HG02763 (cell line): Measurements from ENCODE around the gene B3GNT9.

Experiments
- ATAC-seq: cut with Tn5 transposase; IDR thresholded peaks from one replicate; pipeline ENCODE4 v1.9.1; 2021; ENCODE audit warnings: mild to moderate bottlenecking, moderate library complexity; ENCODE audit not compliant: unreplicated experiment

B3GNT9 gene

DNA sequence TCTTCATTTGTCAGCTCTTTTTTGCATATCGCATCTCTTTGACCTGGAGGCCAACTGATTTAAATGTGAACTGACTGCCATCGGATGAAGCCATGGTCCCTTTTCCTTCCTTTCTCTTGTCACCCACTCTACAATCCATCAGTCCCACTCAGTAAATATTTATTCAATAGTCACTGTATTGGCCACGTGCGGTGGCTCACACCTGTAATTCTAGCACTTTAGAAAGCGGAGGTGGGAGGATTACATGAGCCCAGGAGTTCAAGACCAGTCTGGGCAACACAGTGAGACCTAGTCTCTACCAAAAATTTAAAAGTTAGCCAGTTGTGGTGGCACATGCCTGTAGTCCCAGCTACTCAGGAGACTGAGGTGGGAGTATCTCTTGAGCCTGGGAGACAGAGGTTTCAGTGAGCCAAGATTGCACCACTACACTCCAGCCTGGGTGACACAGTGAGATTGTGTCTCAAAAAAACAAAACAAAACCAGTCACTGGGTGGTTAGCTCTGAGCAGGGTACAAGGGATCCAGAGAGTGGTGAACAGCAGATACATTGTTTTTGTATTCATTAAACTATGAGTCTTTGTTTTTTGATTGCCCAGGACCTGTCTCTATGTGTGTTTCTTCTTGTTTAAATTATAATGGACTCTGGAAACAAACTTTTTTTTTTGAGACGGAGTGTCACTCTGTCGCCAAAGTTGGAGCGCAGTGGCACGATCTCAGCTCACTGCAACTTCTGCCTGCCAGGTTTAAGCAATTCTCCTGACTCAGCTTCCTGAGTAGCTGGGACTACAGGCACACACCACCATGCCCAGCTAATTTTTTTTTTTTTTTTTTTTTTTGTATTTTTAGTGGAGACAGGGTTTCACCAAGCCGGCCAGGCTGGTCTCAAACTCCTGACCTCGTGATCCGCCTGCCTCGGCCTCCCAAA, 34.1 kb downstream of the B3GNT9 start:
- ATAC-seq = no peak

DNA sequence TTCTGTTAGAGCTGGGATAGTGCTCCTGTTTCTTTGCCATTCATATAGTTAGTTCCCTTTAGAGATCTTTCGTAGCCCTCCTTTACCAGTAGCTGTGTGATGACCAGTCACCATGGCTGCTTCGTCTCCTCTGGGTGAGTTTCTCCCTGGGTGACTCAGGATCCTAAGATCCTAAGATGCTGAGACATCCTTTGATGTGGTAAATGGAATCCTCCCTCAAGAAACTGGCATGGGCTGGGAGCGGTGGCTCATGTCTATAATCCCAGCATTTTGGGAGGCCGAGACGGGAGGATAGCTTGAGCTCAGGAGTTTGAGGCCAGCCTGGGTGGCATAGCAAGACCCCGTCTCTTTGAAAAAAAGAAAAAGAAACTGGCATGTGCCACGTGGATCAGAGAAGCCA, 35.2 kb downstream of the B3GNT9 start:
- no peak for ATAC-seq

DNA sequence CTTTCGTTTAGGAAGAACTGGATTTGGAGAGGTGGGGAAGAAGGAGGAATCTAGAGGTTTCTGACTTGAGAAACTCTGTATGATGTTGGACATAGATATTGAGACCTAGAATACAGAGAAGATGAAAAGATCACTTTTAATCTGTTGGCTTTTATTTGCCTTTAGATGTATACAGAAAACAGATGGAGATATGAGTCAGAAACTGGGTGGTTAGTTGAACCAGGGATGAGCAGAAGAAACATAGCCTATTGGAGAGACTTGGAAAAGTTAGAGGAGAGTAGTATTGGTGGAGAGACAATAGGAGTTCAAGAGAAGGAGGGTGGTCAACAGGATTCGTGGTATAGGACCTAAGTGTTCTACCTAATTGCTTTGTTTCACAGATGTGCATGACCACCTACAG, 36.0 kb downstream of the B3GNT9 start:
- no peak for ATAC-seq

DNA sequence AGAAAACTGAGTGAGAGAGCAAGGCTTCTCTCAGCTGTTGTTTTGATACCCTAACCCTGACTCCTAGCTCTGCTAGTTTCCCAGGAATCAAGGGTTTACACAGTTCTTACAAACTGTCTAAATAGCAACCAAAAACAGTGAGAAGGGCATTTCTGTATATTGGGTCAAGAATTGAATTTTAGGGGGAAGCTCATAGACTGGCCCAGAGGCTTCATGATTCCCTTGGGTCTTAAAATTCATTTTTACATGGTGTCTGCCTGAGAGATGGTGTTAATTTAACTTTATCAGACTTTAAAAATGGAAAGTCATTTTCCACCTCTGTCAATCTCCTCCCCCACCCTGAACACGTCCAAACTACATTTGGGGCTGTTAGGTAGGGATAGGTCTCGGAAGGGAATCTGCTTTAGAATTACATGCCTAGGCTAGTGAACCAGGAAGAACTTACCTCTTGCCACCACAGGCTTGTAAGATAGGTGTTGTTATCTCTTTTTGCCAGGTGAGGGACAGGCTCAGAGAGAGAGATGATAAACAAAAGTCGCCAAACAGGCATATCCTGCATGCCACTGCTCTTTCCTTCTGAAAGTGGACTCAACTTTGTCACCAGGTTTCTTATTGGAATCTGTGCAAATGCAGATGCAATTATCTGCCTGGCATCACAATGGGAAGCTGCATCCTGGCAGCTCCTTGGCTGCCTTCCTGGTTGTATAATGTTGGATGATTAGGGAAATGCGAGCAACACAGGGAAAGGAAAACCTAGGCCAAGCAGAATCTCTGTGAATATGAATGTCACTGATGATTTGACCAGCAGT, 38.0 kb downstream of the B3GNT9 start:
- no peak for ATAC-seq

DNA sequence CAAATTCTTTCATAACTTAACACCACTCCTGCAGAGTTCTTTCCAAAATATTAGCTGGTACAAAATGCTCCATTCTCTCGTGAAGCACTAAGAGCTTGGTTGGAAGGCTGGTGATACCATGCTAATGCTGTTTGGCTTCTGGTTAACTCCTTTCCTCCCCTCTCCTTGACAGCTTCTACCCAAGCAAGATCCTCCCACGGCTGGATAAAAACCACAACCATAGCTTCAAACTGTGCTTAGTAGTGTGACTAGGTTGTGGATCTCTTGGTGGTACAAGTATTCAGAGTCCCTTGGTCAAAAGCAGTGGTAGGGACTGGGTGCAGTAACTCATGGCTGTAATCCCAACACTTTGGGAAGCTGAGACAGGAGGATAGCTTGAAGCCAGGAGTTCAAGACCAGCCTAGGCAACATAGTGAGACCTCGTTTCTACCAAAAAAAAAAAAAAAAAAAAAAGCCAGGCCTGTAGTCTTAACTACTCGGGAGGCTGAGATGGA, 38.8 kb downstream of the B3GNT9 start:
- no peak for ATAC-seq

DNA sequence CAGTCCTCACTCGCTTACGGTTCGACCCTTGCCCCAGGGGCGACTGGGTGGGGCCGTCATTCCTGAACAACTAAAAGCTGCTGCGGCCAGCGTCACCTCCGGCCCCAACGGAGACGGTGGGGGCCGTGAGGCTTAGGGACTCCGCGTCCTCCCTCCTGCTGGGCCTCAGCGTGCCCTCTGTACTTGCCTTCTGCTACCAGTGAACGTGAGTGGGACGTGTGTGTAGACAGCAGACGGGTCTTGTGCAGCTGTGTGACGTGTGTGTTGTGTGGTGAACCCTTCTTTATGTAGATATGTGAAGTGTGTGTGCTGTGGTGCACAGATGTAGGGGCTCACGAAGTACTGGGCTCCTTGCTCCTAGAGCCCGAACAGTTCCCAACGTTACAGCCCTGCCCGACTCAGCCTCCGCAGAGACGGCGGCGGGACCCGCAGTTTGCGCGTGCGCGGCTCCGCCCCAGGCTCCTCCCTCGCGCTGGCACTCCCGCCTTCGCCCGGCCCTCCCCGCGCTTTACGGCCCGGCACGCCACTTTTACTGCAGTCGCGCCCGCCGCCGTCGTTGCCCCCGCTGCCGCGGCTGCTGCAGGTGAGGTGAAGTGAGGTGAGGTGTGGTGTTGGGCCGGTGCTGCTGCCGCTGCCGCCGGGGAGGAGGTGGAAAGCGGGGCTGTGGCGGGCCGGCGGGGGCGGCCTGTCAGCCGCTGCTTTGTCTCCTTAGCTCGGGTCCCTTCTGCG, 41.2 kb downstream of the B3GNT9 start, which contains the start of gene PHAF1:
Gene PHAF1, plus strand, starts transcription at position 535 of the 729 bp plus-strand sequence. CDS start 235 bp downstream, outside the sequence.
- ATAC-seq = peak; percentile 77

DNA sequence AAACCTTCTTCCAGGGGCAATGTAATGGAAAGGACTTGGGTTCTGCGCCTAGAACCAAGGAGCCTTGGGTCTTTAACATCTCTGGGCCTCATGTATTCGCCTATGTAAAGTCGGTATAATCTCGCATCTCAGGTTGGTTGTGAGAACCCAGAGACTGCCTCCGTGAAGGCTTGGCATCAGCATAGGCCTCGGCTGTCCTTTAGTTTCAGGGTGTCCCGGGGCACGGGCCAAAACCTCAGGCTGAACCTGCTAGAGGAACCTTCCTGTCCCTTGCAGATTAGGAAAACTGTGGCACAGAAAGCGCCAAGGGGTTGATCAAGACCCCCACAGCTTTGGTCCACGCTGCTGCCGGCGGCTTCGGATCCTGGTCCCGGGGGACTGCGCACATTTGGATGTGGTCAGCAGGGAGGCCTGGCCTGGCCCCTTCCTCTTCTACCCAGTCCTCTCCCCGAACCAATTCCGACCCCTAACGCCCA, 41.8 kb downstream of the B3GNT9 start:
- ATAC-seq = no peak

DNA sequence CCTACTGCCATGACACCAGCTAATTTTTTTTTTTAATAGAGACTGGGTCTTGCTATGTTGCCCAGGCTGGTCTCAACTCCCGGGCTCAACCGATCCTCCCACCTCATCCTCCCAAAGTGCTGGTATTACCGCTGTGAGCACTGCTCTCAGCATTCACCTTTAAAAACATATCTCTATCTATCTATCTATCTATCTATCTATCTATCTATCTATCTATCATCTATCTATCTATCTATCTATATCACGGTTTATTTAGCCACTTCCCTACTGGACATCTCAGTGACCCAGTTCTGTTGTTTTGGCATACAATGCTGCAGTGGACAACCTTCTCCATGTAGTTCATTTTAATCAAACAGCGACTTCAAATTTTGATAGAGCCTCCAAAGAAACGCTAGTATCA, 42.3 kb downstream of the B3GNT9 start:
- ATAC-seq = no peak

DNA sequence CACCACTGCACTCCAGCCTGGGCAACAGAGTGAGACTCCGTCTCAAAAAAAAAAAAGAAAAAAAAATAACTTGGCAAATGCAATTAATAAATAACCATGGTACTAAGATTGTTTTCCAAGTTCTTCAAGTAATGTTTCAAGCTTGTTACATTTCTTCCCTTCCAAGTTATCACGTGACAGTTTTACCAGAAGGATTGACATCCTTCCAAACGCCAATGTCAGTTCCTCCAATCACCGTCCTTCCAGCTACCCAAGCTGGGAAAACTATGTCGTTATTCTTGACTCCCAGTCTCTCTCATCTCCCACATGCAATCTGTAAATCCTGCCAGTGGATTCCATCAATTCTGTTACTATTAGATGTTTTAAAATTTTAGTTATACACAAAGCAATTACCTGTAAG, 44.9 kb downstream of the B3GNT9 start:
- no peak for ATAC-seq

DNA sequence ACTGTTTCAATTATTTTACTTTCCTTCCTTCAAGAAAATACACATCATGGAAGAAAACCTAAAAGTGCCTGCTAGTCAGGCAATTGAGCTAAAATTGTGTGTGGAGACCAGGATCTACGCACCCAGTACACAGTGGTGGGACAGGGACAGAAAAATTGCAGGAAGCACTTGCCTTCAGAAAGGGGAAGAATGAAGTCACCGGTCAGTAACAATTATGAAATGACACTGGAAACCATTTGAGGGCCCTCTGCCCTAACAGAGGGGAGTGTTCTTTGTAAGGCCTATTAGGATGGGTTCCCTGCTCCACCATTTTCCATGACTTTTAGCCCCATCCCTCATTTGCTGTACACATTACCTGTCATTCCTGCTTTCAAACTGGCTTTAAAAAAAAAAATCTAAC, 45.6 kb downstream of the B3GNT9 start:
- no peak for ATAC-seq

DNA sequence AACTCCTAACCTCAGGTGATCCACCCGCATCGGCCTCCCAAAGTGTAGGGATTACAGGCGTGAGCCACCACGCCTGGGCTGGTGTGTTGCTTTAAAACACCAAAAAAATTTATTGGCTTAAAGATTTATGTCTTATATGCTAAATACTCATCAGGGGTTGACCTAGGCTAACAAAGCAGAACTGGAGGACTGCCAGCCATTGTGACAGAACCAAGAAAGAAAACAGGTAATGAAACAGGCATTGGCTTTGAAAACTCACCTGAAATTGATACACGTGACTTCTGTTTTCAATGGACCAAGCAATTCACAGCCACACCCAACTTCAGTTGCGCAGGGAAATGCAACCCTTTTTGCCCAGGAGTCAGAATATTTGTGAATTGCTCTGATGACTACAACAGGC, 46.0 kb downstream of the B3GNT9 start:
- ATAC-seq = no peak

DNA sequence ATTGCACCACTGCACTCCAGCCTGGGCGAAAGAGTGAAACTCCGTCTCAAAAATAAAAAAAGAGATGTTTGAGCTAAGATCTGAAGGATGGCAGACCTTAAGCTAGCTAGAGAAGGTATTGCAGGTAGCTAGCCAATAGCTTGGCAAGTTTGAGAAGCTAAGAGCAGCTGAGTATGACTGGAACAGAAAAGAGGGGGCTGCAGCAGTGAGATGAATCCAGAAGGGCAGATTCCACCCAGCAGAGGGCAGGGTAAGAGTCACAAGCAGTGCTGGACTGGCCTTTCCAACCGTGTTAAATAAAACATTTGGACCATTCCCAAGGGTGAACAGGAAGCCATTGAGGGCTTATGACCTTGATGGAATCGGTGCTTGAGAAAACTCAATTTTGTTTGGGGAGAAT, 46.7 kb downstream of the B3GNT9 start:
- ATAC-seq = no peak

DNA sequence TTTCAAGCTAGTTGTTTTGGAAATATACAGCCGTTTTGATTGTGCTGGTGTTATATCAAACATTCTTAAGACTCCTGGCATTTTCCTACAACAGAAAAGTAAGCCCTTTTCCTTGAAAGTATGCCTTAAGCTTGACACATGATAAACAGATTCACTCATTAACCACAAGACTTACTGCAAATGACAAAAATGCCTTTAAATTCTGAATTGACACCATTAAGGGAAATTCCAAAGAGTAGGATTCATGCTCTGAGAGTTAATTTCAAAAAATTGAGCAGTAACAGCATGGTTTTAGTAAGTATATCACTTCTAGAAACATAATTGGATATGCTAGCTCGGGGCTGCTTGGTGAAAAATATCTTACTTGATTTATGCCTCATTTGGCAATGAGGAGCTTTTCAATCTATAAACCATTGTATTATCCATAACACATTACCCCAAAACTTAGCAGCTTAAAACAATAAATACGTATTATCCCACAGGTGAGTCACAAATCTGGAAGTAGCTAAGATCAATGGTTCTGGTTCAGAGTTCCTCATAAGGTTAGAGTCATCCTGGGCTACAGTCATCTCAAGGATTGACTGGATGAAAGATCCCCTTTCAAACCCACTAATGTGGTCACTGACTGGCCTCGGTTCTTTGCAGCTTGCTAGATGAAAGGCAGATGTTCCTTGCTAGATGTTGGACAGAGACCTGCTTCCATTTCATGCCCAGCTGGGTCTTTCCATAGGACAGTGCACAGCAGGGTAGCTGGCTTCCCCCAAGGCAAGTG, 49.3 kb downstream of the B3GNT9 start:
- no peak for ATAC-seq

DNA sequence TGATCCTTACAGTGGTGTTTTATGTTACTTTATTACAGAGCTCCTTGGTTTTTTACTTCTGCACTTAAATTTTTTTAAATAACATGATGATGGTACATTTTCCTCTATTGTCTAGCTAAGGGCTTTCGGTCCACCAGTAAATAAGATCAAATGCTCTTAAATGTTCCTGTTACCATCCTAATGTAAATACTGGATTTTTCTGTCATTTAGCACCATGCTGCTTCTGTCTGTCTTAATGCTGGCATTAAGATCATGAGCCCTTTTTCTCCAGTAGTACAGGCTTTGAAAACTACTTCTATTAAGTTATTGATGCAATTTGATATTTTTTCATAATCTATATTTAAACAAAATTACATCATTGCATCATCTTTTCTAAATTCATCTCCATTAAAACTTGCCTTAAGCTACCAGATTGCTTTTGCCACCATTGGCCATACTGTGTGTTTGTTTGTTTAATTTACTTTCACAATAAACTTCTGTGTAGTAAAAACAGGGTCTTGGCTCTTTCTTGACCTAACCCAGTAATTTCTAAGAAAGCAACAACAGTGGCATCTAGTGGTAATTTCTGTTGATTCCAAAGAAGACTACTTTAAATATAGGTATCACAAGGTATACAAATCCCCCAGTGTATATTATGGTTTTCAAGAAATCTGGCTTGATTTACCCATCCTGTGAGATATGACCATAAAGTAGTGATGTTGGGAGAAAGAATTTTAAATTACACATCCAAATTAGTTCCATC, 50.1 kb downstream of the B3GNT9 start:
- ATAC-seq = no peak

DNA sequence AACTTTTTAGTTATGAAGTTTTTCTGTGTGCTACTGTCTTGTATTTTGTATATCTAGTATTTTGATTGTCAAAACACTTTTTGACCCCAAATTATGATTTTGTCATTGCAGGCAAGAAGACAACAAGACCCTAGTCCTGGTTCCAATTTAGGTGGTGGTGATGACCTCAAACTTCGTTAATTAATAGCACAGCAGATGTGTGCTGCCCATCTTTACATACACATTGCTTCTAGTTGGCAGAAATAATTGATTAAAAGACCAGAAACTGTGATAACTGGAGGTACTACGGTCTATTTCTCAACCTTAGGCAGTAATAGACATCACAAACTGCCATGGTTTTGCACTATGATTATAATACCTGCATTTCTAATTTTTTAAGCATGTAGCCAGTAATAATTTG, 52.2 kb downstream of the B3GNT9 start:
- ATAC-seq = no peak
